Activated T-helper 1 cell treated with anti-CD3 and anti-CD28 coated beads, Interleukin-2, amount 50 U/mL, for 16 hours (primary cell): ENCODE measurements around the gene RAP1GAP2.
"Not testable (repeated sequence)": the region's sequence is repeated elsewhere in the genome, so short reads cannot be mapped to it uniquely, and the experiment has no call there.

Source experiments
- DNase-seq, 2 donors: peaks; one replicate each; pipeline ENCODE4 v3.0.0-alpha.2; 2020; ENCODE audit warnings: low read depth in 1 of 2, low spot score in 1 of 2

Gene RAP1GAP2

GRCh38 chr17:2881295-2881694, 85.1 kb downstream of the RAP1GAP2 start:
- DNase-seq, result no peak

- no peak for DNase-seq
Measured at GRCh38 chr17:2883544-2884213, 87.4 kb downstream of the RAP1GAP2 start.

GRCh38 chr17:2885733-2886132, 89.5 kb downstream of the RAP1GAP2 start:
- no peak for DNase-seq

GRCh38 chr17:2888326-2888725, 92.1 kb downstream of the RAP1GAP2 start:
- DNase-seq, result no peak

- no peak for DNase-seq
Measured at GRCh38 chr17:2889256-2889655, 93.0 kb downstream of the RAP1GAP2 start.

- not testable (repeated sequence) for DNase-seq
Measured at GRCh38 chr17:2890778-2891177, 94.5 kb downstream of the RAP1GAP2 start.

GRCh38 chr17:2892305-2892971, 96.2 kb downstream of the RAP1GAP2 start:
- DNase-seq, result no peak

GRCh38 chr17:2893422-2893914, 97.2 kb downstream of the RAP1GAP2 start:
- no peak for DNase-seq

- no peak for DNase-seq
Measured at GRCh38 chr17:2894782-2895181, 98.5 kb downstream of the RAP1GAP2 start.

- DNase-seq, result no peak
Measured at GRCh38 chr17:2897605-2898004, 101.4 kb downstream of the RAP1GAP2 start.

- DNase-seq, result no peak
Measured at GRCh38 chr17:2898255-2898926, 102.2 kb downstream of the RAP1GAP2 start.

GRCh38 chr17:2899906-2900305, 103.7 kb downstream of the RAP1GAP2 start:
- no peak for DNase-seq

- DNase-seq, result no peak
Measured at GRCh38 chr17:2900842-2901241, 104.6 kb downstream of the RAP1GAP2 start.

GRCh38 chr17:2901582-2901981, 105.3 kb downstream of the RAP1GAP2 start:
- no peak for DNase-seq

GRCh38 chr17:2902546-2902945, 106.3 kb downstream of the RAP1GAP2 start:
- DNase-seq, result no peak

- no peak for DNase-seq
Measured at GRCh38 chr17:2903193-2903974, 107.1 kb downstream of the RAP1GAP2 start.

GRCh38 chr17:2904135-2904534, 107.9 kb downstream of the RAP1GAP2 start:
- DNase-seq, result no peak

- no peak for DNase-seq
Measured at GRCh38 chr17:2905269-2905668, 109.0 kb downstream of the RAP1GAP2 start.

GRCh38 chr17:2905696-2906501, 109.7 kb downstream of the RAP1GAP2 start:
- no peak for DNase-seq

- DNase-seq, result peak in 1 of 2 donors; percentile 2
Measured at GRCh38 chr17:2906901-2907300, 110.7 kb downstream of the RAP1GAP2 start.
